ENCODE data around the gene ACP6. TPM values are rescaled to one million over a fixed set of nuclear protein-coding genes. Genes with fewer than 3 reads are reported as not detected.

The ACP6 gene
- total RNA-seq, 1 donor from 2014 or later: 14.1 TPM

GRCh38 chr1:147609358-147609757 lies 61.0 kb downstream of the ACP6 start:
- intact Hi-C loops (cut with micrococcal nuclease): no loop called here
- no peak for DNase-seq (ENCODE audit: low spot score)
- Mint-ChIP-seq H3K9me3 (no peaks in the 10 kb centered on the region), H3K4me1 (ENCODE audit: low read depth) (peaks cover 15% of the 10 kb centered on the region), H3K27me3 (ENCODE audit: insufficient read depth) (no peaks in the 10 kb centered on the region), H3K4me3 (no peak overlapping the region), H3K36me3 (ENCODE audit: low read depth) (peaks cover 38% of the 10 kb centered on the region), H3K27ac (no peak overlapping the region)

GRCh38 chr1:147608596-147608995 lies 61.7 kb downstream of the ACP6 start:
- Mint-ChIP-seq H3K27ac (peak overlapping the region; percentile 38), H3K27me3 (ENCODE audit: insufficient read depth) (no peaks in the 10 kb centered on the region), H3K36me3 (ENCODE audit: low read depth) (peaks cover 32% of the 10 kb centered on the region), H3K9me3 (no peaks in the 10 kb centered on the region), H3K4me3 (no peak overlapping the region), H3K4me1 (ENCODE audit: low read depth) (peaks cover 11% of the 10 kb centered on the region)
- intact Hi-C loops (cut with micrococcal nuclease): no loop called here
- DNase-seq (ENCODE audit: low spot score): no peak

- H3K4me3 Mint-ChIP-seq: no peak overlapping the region
- H3K9me3 Mint-ChIP-seq: no peaks in the 10 kb centered on the region
- peaks cover 28% of the 10 kb centered on the region for H3K36me3 Mint-ChIP-seq (ENCODE audit: low read depth)
- peaks cover 29% of the 10 kb centered on the region for H3K4me1 Mint-ChIP-seq (ENCODE audit: low read depth)
- no peak for DNase-seq (ENCODE audit: low spot score)
- intact Hi-C loops (cut with micrococcal nuclease): no loop called here
- no peaks in the 10 kb centered on the region for H3K27me3 Mint-ChIP-seq (ENCODE audit: insufficient read depth)
- no peak overlapping the region for H3K27ac Mint-ChIP-seq
Measured at GRCh38 chr1:147605591-147605990, 64.7 kb downstream of the ACP6 start.

- DNase-seq (ENCODE audit: low spot score): no peak
- intact Hi-C loops (cut with micrococcal nuclease): no loop called here
- Mint-ChIP-seq H3K4me1 (ENCODE audit: low read depth) (peaks cover 33% of the 10 kb centered on the region), H3K4me3 (no peak overlapping the region), H3K27me3 (ENCODE audit: insufficient read depth) (peaks cover 2% of the 10 kb centered on the region), H3K27ac (no peak overlapping the region), H3K9me3 (no peaks in the 10 kb centered on the region), H3K36me3 (ENCODE audit: low read depth) (peaks cover 27% of the 10 kb centered on the region)
Measured at GRCh38 chr1:147603986-147604385, 66.3 kb downstream of the ACP6 start.

GRCh38 chr1:147600119-147601111 lies 69.9 kb downstream of the ACP6 start:
- H3K27ac Mint-ChIP-seq: peak overlapping the region; percentile 70
- peak overlapping the region; percentile 83 for H3K4me3 Mint-ChIP-seq
- H3K36me3 Mint-ChIP-seq (ENCODE audit: low read depth): peaks cover 12% of the 10 kb centered on the region
- H3K9me3 Mint-ChIP-seq: no peaks in the 10 kb centered on the region
- peaks cover 20% of the 10 kb centered on the region for H3K27me3 Mint-ChIP-seq (ENCODE audit: insufficient read depth)
- no peak for DNase-seq (ENCODE audit: low spot score)
- H3K4me1 Mint-ChIP-seq (ENCODE audit: low read depth): peaks cover 41% of the 10 kb centered on the region
- intact Hi-C loops (cut with micrococcal nuclease): loop anchor here (1.0 kb wide), 5 partner anchors 18 to 69 kb away; partner anchors contain the start of gene BCL9

- no peaks in the 10 kb centered on the region for H3K9me3 Mint-ChIP-seq
- H3K36me3 Mint-ChIP-seq (ENCODE audit: low read depth): peaks cover 4% of the 10 kb centered on the region
- H3K4me3 Mint-ChIP-seq: peak overlapping the region; percentile 87
- intact Hi-C loops (cut with micrococcal nuclease): loop anchor here (1.0 kb wide), 6 partner anchors 19 to 70 kb away; partner anchors contain the start of gene BCL9
- peak overlapping the region; percentile 79 for H3K27ac Mint-ChIP-seq
- H3K27me3 Mint-ChIP-seq (ENCODE audit: insufficient read depth): peaks cover 20% of the 10 kb centered on the region
- DNase-seq (ENCODE audit: low spot score): peak; percentile 89
- H3K4me1 Mint-ChIP-seq (ENCODE audit: low read depth): peaks cover 34% of the 10 kb centered on the region
Measured at GRCh38 chr1:147599362-147600118, 70.8 kb downstream of the ACP6 start.

GRCh38 chr1:147598621-147599361 lies 71.5 kb downstream of the ACP6 start:
- peak overlapping the region; percentile 79 for H3K27ac Mint-ChIP-seq
- H3K36me3 Mint-ChIP-seq (ENCODE audit: low read depth): peaks cover 3% of the 10 kb centered on the region
- no peaks in the 10 kb centered on the region for H3K9me3 Mint-ChIP-seq
- intact Hi-C loops (cut with micrococcal nuclease): loop anchor here (1.0 kb wide), 1 partner anchor 53 kb away; no protein-coding TSS in a partner anchor
- peak; percentile 31 for DNase-seq (ENCODE audit: low spot score)
- H3K27me3 Mint-ChIP-seq (ENCODE audit: insufficient read depth): peaks cover 20% of the 10 kb centered on the region
- peaks cover 32% of the 10 kb centered on the region for H3K4me1 Mint-ChIP-seq (ENCODE audit: low read depth)
- H3K4me3 Mint-ChIP-seq: peak overlapping the region; percentile 87

GRCh38 chr1:147597010-147597409 lies 73.3 kb downstream of the ACP6 start:
- H3K4me3 Mint-ChIP-seq: no peak overlapping the region

More at GRCh38 chr1:147597010-147597409, 73.3 kb downstream of the ACP6 start:
- H3K27ac Mint-ChIP-seq: no peak overlapping the region
- peaks cover 20% of the 10 kb centered on the region for H3K27me3 Mint-ChIP-seq (ENCODE audit: insufficient read depth)
- H3K9me3 Mint-ChIP-seq: no peaks in the 10 kb centered on the region
- H3K4me1 Mint-ChIP-seq (ENCODE audit: low read depth): peaks cover 23% of the 10 kb centered on the region
- DNase-seq (ENCODE audit: low spot score): no peak
- intact Hi-C loops (cut with micrococcal nuclease): no loop called here
- H3K36me3 Mint-ChIP-seq (ENCODE audit: low read depth): peaks cover 3% of the 10 kb centered on the region

Other genes starting within 250 kb of the ACP6 start
- 26.7 and 28.1 TPM in 2 replicates for gene BCL9, start 129.0 kb downstream of the ACP6 start, total RNA-seq
- not detected in 2 replicates for gene GJA5, start 90.1 kb upstream of the ACP6 start, total RNA-seq
- not detected in 2 replicates for gene GJA8, start 232.3 kb upstream of the ACP6 start, total RNA-seq